ENCODE measurements around the gene MED14. TPM values are rescaled to one million over a fixed set of nuclear protein-coding genes. Genes with fewer than 3 reads are reported as not detected.
A peak's percentile ranks its signal among the peaks of the same experiment; 100 is the strongest.
"Not testable (repeated sequence)": the region's sequence is repeated elsewhere in the genome, so short reads cannot be mapped to it uniquely, and the experiment has no call there.

MED14 gene
- total RNA-seq, 3 donors from 2014 or later (not counting 1 experiment from before 2014, with no cell fraction given) = 55.3 to 79.1 (median 66.1) TPM

DNA sequence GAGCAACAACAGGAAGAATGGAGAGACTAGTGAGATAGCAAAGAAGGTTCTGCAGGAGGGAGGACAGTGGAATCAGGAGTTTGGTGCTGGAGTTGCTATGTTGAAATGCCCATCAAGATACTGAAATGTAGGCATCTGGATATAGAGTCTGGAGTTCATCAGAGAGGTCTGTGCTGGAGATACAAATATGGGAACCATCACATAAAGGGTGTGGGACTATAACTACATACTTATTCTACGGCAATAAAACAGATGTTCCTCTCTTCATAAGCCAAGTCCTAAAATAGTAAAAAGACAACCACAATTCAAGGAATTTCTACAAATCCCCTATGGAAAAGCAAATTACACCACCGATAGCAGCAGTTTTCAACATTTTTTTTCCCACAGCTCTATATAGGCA is 1.6 kb downstream of the MED14 start:
- H3K9me3 ChIP-seq (ENCODE audit: control insufficient read depth, insufficient read depth, low read length) = no peaks in the 10 kb centered on the region
- H3K4me1 ChIP-seq (ENCODE audit: control insufficient read depth, insufficient read depth, low read length) = peaks cover 21% of the 10 kb centered on the region
- ATAC-seq (no peak), DNase-seq (no peak)
- TF ChIP-seq CTCF (IDR thresholded peaks at IDR 0.05) = no peak
- H3K4me1 Mint-ChIP-seq = peaks cover 45 to 48% of the 10 kb centered on the region in 2 donors
- H3K27me3 ChIP-seq (ENCODE audit: control insufficient read depth, insufficient read depth, low read length) = no peaks in the 10 kb centered on the region
- 20% methylated on average over 1 of the region's 2 CpGs for WGBS (ENCODE audit: insufficient coverage)
- no peak overlapping the region for H3K27ac ChIP-seq (ENCODE audit: low read length)
- peaks cover 0 to 5% of the 10 kb centered on the region in 2 donors for H3K27me3 Mint-ChIP-seq (ENCODE audit: low read depth in 2 of 2)
- H3K36me3 ChIP-seq (ENCODE audit: control insufficient read depth, insufficient read depth, low read length) = no peaks in the 10 kb centered on the region
- peak overlapping the region; percentile 96 to 98 for H3K27ac Mint-ChIP-seq
- peak overlapping the region; percentile 92 for H3K4me3 Mint-ChIP-seq
- no peaks in the 10 kb centered on the region for H3K36me3 Mint-ChIP-seq
- intact Hi-C loops (cut with micrococcal nuclease) = loop anchor here (10.0 kb wide), 1 partner anchor 351 kb away; the partner anchor contains the start of gene USP9X
- H3K4me3 ChIP-seq (ENCODE audit: low read length) = no peak overlapping the region
- H3K9me3 Mint-ChIP-seq = no peaks in the 10 kb centered on the region

- peaks cover 21% of the 10 kb centered on the region for H3K4me1 ChIP-seq (ENCODE audit: control insufficient read depth, insufficient read depth, low read length)
- not testable (repeated sequence) for H3K36me3 Mint-ChIP-seq; DNase-seq; ATAC-seq; H3K9me3 ChIP-seq (ENCODE audit: control insufficient read depth, insufficient read depth, low read length); H3K9me3 Mint-ChIP-seq; H3K27ac ChIP-seq (ENCODE audit: low read length); H3K27me3 ChIP-seq (ENCODE audit: control insufficient read depth, insufficient read depth, low read length); H3K27me3 Mint-ChIP-seq (ENCODE audit: low read depth in 2 of 2); H3K36me3 ChIP-seq (ENCODE audit: control insufficient read depth, insufficient read depth, low read length); H3K4me3 ChIP-seq (ENCODE audit: low read length)
- Mint-ChIP-seq H3K4me1 (peaks cover 48 to 52% of the 10 kb centered on the region in 2 donors), H3K4me3 (peak overlapping the region; percentile 39), H3K27ac (peak overlapping the region in 1 of 2 donors; percentile 12)
- 94% methylated on average over 5 of the region's 5 CpGs for WGBS (ENCODE audit: insufficient coverage)
- intact Hi-C loops (cut with micrococcal nuclease) = loop anchor here (10.0 kb wide), 1 partner anchor 352 kb away; the partner anchor contains the start of gene USP9X
These were observed 2.8 kb downstream of the MED14 start for GRCh38 chrX:40732499-40732898.

- Mint-ChIP-seq H3K36me3 (no peaks in the 10 kb centered on the region), H3K4me1 (peaks cover 47 to 48% of the 10 kb centered on the region in 2 donors), H3K4me3 (peak overlapping the region; percentile 3), H3K9me3 (no peaks in the 10 kb centered on the region), H3K27me3 (ENCODE audit: low read depth in 2 of 2) (no peaks in the 10 kb centered on the region), H3K27ac (peak overlapping the region; percentile 60 to 77)
- H3K9me3 ChIP-seq (ENCODE audit: control insufficient read depth, insufficient read depth, low read length) = no peaks in the 10 kb centered on the region
- peaks cover 17% of the 10 kb centered on the region for H3K4me1 ChIP-seq (ENCODE audit: control insufficient read depth, insufficient read depth, low read length)
- no peaks in the 10 kb centered on the region for H3K27me3 ChIP-seq (ENCODE audit: control insufficient read depth, insufficient read depth, low read length)
- no peak overlapping the region for H3K4me3 ChIP-seq (ENCODE audit: low read length)
- intact Hi-C loops (cut with micrococcal nuclease) = loop anchor here (10.0 kb wide), 1 partner anchor 355 kb away; the partner anchor contains the start of gene USP9X
- no peak for TF ChIP-seq CTCF (IDR thresholded peaks at IDR 0.05)
- WGBS (ENCODE audit: insufficient coverage) = 7% methylated on average over 2 of the region's 4 CpGs
- DNase-seq = no peak
- peaks cover 9% of the 10 kb centered on the region for H3K36me3 ChIP-seq (ENCODE audit: control insufficient read depth, insufficient read depth, low read length)
- no peak for ATAC-seq
- peak overlapping the region; percentile 8 for H3K27ac ChIP-seq (ENCODE audit: low read length)
These were observed 5.5 kb downstream of the MED14 start for GRCh38 chrX:40729598-40730584.

- WGBS (ENCODE audit: insufficient coverage) = 88% methylated on average over 5 of the region's 6 CpGs
These were observed 7.6 kb downstream of the MED14 start for GRCh38 chrX:40727581-40728252.

More at GRCh38 chrX:40727581-40728252, 7.6 kb downstream of the MED14 start:
- Histone ChIP-seq H3K27ac (ENCODE audit: low read length) (no peak overlapping the region), H3K9me3 (ENCODE audit: control insufficient read depth, insufficient read depth, low read length) (no peaks in the 10 kb centered on the region), H3K27me3 (ENCODE audit: control insufficient read depth, insufficient read depth, low read length) (no peaks in the 10 kb centered on the region), H3K36me3 (ENCODE audit: control insufficient read depth, insufficient read depth, low read length) (peaks cover 9% of the 10 kb centered on the region), H3K4me3 (ENCODE audit: low read length) (no peak overlapping the region), H3K4me1 (ENCODE audit: control insufficient read depth, insufficient read depth, low read length) (peaks cover 11% of the 10 kb centered on the region)
- ATAC-seq = no peak
- Mint-ChIP-seq H3K27ac (no peak overlapping the region), H3K4me3 (no peak overlapping the region), H3K36me3 (peaks cover 6% of the 10 kb centered on the region), H3K9me3 (no peaks in the 10 kb centered on the region), H3K4me1 (peaks cover 38 to 42% of the 10 kb centered on the region in 2 donors), H3K27me3 (ENCODE audit: low read depth in 2 of 2) (no peaks in the 10 kb centered on the region)
- no peak for DNase-seq
- TF ChIP-seq CTCF (IDR thresholded peaks at IDR 0.05) = no peak
- intact Hi-C loops (cut with micrococcal nuclease) = no loop called here
